Measurements from ENCODE around the gene PEDS1.

PEDS1 gene

DNA sequence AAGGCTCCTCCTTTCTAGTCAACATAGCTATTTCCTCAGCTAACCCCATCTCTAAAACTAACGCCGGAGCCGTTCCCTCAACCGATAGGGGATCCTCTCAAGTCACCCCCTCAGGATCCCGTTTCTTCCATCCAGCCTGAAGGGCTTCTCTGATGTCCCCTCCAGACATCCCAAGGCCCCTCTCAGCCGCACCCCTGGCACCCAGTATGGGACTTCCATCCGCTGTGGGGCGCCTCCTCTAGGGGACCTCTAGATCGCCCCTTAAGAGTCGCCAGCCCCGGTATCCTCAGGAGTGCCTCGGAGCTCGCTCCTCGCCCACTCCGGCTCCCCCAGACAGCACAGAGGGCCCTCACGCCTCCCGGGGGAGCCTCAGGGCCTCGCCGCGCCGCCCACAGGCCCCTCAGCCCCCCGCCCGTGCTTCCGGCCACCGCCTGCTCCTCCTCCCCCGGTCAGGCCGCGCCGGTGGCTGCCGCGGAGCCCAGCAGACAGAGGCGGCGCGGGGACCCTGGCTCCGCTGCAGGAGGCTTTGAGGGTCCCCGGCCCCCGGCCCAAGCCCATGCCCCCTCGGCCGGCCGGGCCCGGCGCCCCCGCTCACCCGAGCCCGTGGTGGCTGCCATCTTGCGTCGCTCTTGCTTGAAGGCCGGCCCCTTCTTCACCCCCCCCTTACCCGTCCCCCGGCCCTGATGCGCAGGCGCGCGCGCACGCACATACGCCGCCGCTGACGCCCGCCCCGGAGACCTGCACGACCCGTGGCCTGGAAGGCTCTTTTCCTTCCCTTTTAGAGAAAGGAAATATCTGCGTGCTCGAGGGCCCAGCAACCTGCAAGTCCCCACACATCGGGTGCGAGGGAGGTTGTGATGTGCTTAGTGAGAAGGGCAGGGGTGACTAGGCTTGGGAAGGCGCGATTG lies 40.8 kb downstream of the PEDS1 start, which contains the start of gene UBE2V1:
Gene UBE2V1 (minus strand): TSS at position 639 of the 908 bp plus-strand sequence. CDS start 22 bp downstream, at position 617.
- H3K4me3 ChIP-seq (ENCODE audit: control insufficient read depth, low read depth, low read length): peak within 1 kb of the TSS; percentile 63
- DNase-seq (ENCODE audit: low read depth): no peak
- peak; percentile 48 for TF ChIP-seq CTCF (IDR thresholded peaks at IDR 0.05; ENCODE audit: control insufficient read depth, insufficient read depth, low read depth, low read length, missing control alignments)

DNA sequence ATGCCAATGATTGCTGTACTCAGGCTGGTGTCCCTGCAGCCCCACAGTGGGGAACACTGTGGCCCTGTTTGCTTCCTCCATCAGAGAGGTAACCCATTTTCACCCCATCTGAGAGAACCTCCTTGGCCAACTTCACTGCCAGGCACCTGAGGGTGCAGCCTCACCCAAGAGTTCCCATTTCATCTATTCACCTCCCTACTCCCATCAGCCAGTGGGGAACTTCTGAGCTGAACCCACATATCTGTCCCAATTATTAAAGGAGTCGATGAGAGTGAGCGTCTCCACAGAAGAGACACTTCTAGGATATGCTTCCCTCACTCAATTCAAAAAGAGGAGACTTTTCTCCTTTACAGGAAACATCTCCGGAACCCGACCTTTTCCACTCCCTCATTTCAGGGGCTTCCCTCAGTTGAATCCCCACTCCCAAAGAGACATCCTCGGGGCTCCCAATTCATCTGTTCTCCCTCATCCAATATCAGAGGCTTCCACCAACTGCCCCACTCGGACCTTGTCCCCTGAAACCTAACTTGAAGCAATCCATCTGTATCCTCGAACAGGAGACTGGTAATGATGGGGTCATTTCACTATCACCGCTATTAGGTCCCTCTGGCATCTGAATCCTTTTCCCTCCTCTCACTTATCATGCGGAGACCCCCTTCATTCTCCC lies 41.6 kb downstream of the PEDS1 start:
- H3K4me3 ChIP-seq (ENCODE audit: control insufficient read depth, low read depth, low read length): peak overlapping the region; percentile 63
- TF ChIP-seq CTCF (IDR thresholded peaks at IDR 0.05; ENCODE audit: control insufficient read depth, insufficient read depth, low read depth, low read length, missing control alignments): no peak
- no peak for DNase-seq (ENCODE audit: low read depth)

- no peak for TF ChIP-seq CTCF (IDR thresholded peaks at IDR 0.05; ENCODE audit: control insufficient read depth, insufficient read depth, low read depth, low read length, missing control alignments)
- no peak for DNase-seq (ENCODE audit: low read depth)
- H3K4me3 ChIP-seq (ENCODE audit: control insufficient read depth, low read depth, low read length): peak overlapping the region; percentile 63
Observed at GRCh38 chr20:50111120-50111828, 42.2 kb downstream of the PEDS1 start.

GRCh38 chr20:50110141-50111047 lies 43.1 kb downstream of the PEDS1 start:
- no peak for TF ChIP-seq CTCF (IDR thresholded peaks at IDR 0.05; ENCODE audit: control insufficient read depth, insufficient read depth, low read depth, low read length, missing control alignments)
- no peak for DNase-seq (ENCODE audit: low read depth)

GRCh38 chr20:50108556-50109235 lies 44.8 kb downstream of the PEDS1 start:
- no peak for DNase-seq (ENCODE audit: low read depth)

More at GRCh38 chr20:50110141-50111047, 43.1 kb downstream of the PEDS1 start:
- no peak overlapping the region for H3K4me3 ChIP-seq (ENCODE audit: control insufficient read depth, low read depth, low read length)

More at GRCh38 chr20:50108556-50109235, 44.8 kb downstream of the PEDS1 start:
- no peak overlapping the region for H3K4me3 ChIP-seq (ENCODE audit: control insufficient read depth, low read depth, low read length)
- no peak for TF ChIP-seq CTCF (IDR thresholded peaks at IDR 0.05; ENCODE audit: control insufficient read depth, insufficient read depth, low read depth, low read length, missing control alignments)

All from AG09309 (cell line).